Renal cortical epithelial cell (primary cell): ENCODE data around the gene PGLYRP3. TPM values are rescaled to one million over a fixed set of nuclear protein-coding genes. Genes with fewer than 3 reads are reported as not detected.
A peak's percentile ranks its signal among the peaks of the same experiment; 100 is the strongest.
"Not testable (repeated sequence)": the region's sequence is repeated elsewhere in the genome, so short reads cannot be mapped to it uniquely, and the experiment has no call there.

Experiments
- DNase-seq: peaks from one replicate; pipeline ENCODE4 v3.0.0-alpha.2; 2011; ENCODE audit warnings: low read depth
- total RNA-seq: library from RNA; depleted of rRNA; stranded (reverse); fragments of >200 nt; gene quantifications from 2 replicates; pipeline ENCODE4 v1.2.3, GENCODE V29; 2014

The PGLYRP3 gene
- total RNA-seq, 1 donor from 2014 or later, result not detected

- not testable (repeated sequence) for DNase-seq
Observed at GRCh38 chr1:153314388-153314787, 1.6 kb upstream of the PGLYRP3 start.

- no peak for DNase-seq
Observed at GRCh38 chr1:153313288-153313687, 536 bp upstream of the PGLYRP3 start.

- no peak for DNase-seq
Observed at GRCh38 chr1:153310526-153310925, 2.2 kb downstream of the PGLYRP3 start.

DNA sequence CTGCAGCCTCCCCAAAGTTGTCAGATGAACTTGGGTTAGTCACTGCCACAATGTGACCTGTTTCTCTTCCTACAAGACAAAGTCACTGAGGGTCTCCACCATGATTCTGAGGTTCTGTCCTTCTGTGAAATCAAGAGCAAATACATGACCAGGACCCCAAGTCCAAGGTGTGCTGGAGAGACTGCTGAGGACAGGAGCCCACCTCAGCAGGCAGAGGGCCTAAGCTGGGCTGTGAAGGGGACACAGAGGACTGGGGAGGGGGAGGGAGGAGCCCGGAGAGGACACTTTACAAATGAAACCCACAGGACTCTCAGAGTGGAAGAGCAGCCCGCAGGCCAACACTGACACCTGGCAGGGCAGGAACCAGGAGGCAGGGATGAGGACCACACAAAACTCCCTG, 3.3 kb downstream of the PGLYRP3 start:
- DNase-seq, result no peak

- no peak for DNase-seq
Observed at GRCh38 chr1:153308540-153308939, 4.2 kb downstream of the PGLYRP3 start.

DNA sequence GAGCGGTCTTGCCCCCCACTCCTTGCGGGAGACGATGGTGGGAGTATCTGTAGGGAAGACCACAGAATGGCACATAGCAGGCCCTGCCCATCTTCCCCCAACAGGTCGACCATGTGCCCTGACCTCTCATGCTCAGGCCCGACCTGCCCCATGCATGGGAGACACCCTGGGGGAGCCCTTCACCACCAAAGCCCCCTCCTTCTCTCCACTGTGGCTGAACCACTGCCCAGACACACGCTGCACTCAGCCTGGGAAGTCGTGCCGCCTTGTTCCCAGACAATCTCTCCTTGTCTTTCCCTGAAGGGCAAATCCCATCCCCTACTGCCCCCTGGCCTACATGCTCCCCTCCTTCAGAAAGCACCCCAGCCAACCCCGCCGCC, 5.5 kb downstream of the PGLYRP3 start:
- DNase-seq, result no peak

GRCh38 chr1:153306303-153307220, 6.2 kb downstream of the PGLYRP3 start:
- no peak for DNase-seq

DNA sequence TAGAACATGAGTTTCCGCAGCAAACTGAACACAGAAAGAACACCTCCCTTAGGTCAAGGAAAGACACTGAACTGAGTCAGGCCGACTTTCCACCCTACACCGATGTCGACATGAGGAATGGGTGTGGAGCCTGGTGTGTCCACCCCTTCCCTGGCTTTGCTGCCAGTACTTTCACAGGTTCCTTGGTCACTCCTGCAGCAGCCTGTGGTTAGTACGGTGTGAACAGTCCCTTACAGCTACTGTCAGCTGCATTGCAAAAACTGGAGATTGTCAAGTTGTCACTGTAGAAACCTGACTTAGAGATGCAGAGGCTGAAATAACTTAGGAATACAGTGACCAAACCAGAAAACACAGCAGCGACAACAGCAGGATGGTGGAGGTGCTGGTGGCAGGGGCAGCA, 7.1 kb downstream of the PGLYRP3 start:
- no peak for DNase-seq

DNA sequence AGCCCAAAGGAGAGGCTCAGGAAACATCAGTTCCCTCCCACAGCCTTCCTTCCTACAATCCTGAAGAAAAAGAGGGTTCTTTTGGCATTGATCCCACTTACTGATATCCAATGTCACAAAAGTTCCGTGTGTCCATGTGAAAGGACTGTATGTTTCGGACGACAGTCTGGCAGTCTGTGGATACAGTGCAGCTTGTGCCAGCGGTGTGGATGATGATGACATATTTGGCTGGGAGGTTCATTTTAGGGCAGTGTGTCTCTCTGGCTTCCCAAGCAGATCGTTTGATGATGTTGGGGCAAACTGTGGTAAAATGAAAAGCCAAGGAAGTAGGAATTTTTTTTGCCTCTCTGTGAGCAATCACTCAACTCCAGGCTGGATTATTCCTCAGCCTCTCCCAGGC, 10.4 kb downstream of the PGLYRP3 start:
- no peak for DNase-seq

DNA sequence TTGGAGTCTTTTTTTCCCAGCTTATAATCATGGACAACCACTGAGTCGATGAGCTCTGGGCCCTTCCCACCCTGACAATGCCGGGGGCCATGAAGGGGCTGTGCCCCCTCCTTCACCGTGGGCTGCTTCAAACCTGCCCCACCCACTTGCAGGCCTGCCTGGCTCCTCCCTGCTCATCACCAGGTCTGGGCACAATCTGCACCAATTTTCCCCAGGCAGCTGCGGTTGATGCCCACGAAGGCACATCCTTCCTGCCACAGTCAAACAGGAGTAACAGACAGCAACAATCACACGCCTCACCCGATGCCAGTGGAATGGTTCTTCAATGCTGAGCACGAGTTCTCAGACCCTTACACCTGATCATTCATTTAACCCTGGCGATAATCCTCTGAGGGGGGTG, 18.9 kb downstream of the PGLYRP3 start:
- DNase-seq, result no peak

- no peak for DNase-seq
Observed at GRCh38 chr1:153293480-153293775, 19.3 kb downstream of the PGLYRP3 start.

- DNase-seq, result no peak
Observed at GRCh38 chr1:153292740-153293479, 19.8 kb downstream of the PGLYRP3 start.

- no peak for DNase-seq
Observed at GRCh38 chr1:153292185-153292584, 20.6 kb downstream of the PGLYRP3 start.

DNA sequence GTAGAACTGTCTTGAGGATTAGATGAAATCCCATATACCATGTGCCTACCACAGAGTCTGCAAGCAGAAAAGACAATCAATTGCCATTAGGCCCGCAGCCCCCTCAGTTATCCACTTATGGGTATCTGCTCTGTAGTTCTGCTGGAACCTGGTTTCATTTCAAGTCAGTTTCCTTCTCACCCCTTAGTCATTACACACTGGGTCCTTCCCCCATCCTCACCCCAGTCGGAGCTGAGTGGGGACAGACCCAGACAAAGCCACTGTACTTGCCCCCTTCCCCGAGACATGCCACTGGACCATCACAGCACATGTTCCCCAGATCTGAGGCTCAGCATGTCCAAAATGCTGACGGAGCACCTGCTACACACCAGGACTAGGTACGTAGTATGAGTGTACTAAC, 21.2 kb downstream of the PGLYRP3 start:
- DNase-seq, result no peak

DNA sequence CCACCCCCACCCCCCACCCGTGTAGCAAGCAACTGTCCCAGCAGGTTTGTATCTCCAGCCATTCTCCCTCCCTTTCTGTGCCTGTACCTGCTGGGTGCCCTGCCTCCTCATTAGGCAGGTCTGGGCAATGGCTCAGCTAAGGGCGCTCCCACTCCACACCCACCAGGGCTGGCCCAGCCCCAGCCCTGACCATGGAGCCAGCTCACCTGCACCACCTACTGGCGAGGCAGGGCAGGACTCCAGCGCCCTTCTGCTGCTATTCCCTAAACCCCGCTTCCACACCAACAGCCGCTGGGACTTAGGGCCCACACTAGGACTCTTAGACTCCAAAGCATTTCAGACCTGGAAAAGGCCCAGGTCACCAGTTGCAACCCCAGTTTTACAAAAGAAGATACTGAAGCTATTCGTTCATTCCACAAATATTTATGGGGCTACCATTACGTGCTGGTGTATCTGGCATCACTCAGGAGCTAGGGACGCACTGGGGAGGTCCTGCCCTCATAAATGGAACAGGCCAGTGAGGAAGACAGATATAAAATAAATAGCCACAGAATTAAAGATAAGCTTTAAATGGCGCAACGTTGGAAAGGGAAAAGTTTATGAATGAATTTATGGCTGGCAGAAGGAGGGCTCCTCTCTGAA, 24.0 kb downstream of the PGLYRP3 start:
- no peak for DNase-seq

DNA sequence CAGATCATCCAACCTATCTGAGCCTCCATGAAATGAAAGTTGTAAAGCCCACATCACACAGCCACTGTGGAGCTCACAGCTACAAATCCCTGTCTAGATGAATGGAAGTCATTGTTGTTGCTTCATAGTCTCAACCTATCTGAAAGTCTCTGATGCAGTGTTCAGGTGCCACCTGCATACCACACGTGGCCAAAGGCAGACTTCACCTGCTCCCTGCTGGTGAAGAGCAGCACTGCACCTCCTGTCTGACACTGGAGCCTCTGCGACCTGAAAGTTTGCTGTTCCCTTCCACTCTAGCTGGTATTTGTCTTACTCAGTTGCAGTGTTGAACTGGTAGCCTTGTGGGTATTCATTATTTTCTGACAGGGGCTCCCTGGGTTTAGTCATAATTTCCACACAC, 34.9 kb downstream of the PGLYRP3 start:
- DNase-seq, result peak; percentile 2

- DNase-seq, result no peak
Observed at GRCh38 chr1:153272186-153272585, 40.6 kb downstream of the PGLYRP3 start.

- no peak for DNase-seq
Observed at GRCh38 chr1:153271711-153272110, 41.0 kb downstream of the PGLYRP3 start.

GRCh38 chr1:153265457-153265856, 47.3 kb downstream of the PGLYRP3 start:
- no peak for DNase-seq

DNA sequence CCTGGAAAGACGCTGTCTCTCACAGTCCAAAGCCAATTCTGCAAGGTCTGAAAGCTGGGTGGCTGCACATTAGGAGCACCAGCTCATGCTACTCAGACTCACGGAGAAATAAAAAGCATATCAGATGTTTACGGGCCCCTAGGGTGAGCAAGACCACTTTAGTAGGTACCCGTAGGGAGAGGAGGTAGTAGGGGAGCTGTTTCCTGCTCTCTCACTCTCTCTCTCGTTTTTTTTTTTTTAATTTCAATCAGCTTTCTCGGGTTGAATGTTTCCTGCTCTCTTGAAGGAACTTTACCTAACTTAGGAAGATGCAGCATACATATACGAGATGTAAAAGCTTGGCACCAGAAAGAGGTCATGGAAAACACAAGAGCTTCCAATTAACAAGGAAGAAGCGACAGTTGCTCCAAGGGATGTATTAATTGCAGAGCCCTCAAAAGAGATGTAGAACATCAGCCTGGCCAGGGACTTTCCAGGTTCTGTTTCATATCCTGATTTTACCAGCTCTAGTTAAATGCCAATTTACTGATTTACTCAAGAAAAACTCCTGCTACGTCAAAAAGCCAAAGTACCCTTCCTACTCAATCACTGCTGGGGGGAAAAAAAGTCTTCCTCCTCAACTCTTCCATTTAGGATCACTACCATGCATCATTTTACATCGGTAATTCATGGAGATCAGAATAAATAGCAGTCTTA, 50.1 kb downstream of the PGLYRP3 start:
- DNase-seq, result no peak

GRCh38 chr1:153262070-153262366, 50.7 kb downstream of the PGLYRP3 start:
- no peak for DNase-seq

DNA sequence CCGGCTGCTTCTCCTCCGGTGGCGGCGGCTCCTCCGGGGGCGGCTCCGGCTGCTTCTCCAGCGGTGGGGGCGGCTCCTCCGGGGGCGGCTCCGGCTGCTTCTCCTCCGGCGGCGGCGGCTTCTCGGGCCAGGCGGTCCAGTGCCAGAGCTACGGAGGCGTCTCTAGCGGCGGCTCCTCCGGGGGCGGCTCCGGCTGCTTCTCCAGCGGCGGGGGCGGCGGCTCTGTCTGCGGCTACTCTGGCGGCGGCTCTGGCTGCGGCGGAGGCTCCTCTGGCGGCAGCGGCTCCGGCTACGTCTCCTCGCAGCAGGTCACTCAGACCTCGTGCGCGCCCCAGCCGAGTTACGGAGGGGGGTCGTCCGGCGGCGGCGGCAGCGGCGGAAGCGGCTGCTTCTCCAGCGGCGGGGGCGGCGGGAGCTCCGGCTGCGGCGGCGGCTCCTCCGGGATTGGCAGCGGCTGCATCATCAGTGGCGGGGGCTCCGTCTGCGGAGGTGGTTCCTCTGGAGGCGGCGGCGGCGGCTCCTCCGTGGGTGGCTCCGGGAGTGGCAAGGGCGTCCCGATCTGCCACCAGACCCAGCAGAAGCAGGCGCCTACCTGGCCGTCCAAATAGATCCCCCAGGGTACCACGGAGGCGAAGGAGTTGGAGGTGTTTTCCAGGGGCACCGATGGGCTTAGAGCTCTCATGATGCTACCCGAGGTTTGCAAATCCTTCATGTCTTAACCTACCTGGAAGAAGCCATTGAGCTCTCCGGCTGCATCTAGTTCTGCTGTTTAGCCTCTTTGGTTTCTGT, 51.3 kb downstream of the PGLYRP3 start:
- no peak for DNase-seq
